B cell (primary cell): ENCODE measurements around the gene MALRD1. TPM values are rescaled to one million over a fixed set of nuclear protein-coding genes. Genes with fewer than 3 reads are reported as not detected.

ENCODE experiments used
- ATAC-seq: fragments of 200-7000 bp; cut with Tn5 transposase; one replicate; pipeline ENCODE4 v1.10.0; 2021; ENCODE audit warnings: low read depth, mild to moderate bottlenecking, moderate number of reproducible peaks, moderate library complexity
- CTCF ChIA-PET: fragments of 350-600 bp; sonication (Branson Sonifier 250); formaldehyde crosslinking; loops from one replicate; lab custom pipeline; 2021; ENCODE audit warnings: antibody characterized with exemption, inconsistent platforms; lab: Charles Lee
- POLR2A ChIA-PET: fragments of 350-600 bp; sonication (Branson Sonifier 250); formaldehyde crosslinking; loops from one replicate; lab custom pipeline; 2021; ENCODE audit warnings: antibody characterized with exemption; lab: Charles Lee
- DNase-seq: peaks from one replicate; pipeline ENCODE4 v3.0.0; 2013
- H2AFZ ChIP-seq: 2 replicates; pipeline ENCODE4 v1.6.1; 2012; ENCODE audit warnings: mild to moderate bottlenecking, low read depth, low read length; ENCODE audit not compliant: insufficient read depth, poor library complexity, severe bottlenecking
- H3K27ac ChIP-seq, 2 donors: 1 replicate in 1 of 2; 2 replicates in 1 of 2; pipeline ENCODE4 v1.5.1; 2012 to 2013; ENCODE audit warnings: low read length in 2 of 2, mild to moderate bottlenecking in 2 of 2, moderate library complexity in 1 of 2
- H3K27me3 ChIP-seq, 4 experiments: fragments of 200-600 bp in 1 of 4; sonication (generic) in 1 of 4; replicated peaks in 1 of 4; 1 replicate in 2 of 4; 2 replicates in 2 of 4; pipeline versions ENCODE4 v1.6.1 to v1.7.0; 2013 to 2016; ENCODE audit warnings: low read length in 3 of 4, mild to moderate bottlenecking in 2 of 4, mixed read lengths in 1 of 4, moderate library complexity in 1 of 4; ENCODE audit not compliant: insufficient read depth in 4 of 4, control insufficient read depth in 3 of 4; ENCODE audit errors: control extremely low read depth in 1 of 4
- H3K36me3 ChIP-seq, 2 experiments: replicated peaks in 1 of 2; 1 replicate in 1 of 2; 2 replicates in 1 of 2; pipeline versions ENCODE4 v1.6.1 to v1.7.1; 2013; ENCODE audit warnings: low read length in 1 of 2; ENCODE audit not compliant: insufficient read depth in 2 of 2, control insufficient read depth in 1 of 2; ENCODE audit errors: control extremely low read depth in 1 of 2, extremely low read depth in 1 of 2
- H3K4me1 ChIP-seq, 2 donors: fragments of 200-600 bp in 1 of 2; sonication (generic) in 1 of 2; 1 replicate in 1 of 2; 2 replicates in 1 of 2; pipeline versions ENCODE4 v1.5.1 to v1.6.1; 2013 to 2017; ENCODE audit warnings: low read length in 2 of 2; ENCODE audit not compliant: control insufficient read depth in 2 of 2, insufficient read depth in 2 of 2
- H3K4me2 ChIP-seq: replicated peaks from 2 replicates; pipeline ENCODE3; 2012; ENCODE audit warnings: mild to moderate bottlenecking, low read depth, low read length; ENCODE audit not compliant: poor library complexity, severe bottlenecking
- H3K4me3 ChIP-seq, 5 experiments: fragments of 200-600 bp in 1 of 5; sonication (generic) in 1 of 5; 1 replicate in 3 of 5; 2 replicates in 2 of 5; pipeline versions ENCODE4 v1.5.1 to v1.7.0; 2011 to 2016; ENCODE audit warnings: low read length in 4 of 5, mild to moderate bottlenecking in 4 of 5, low read depth in 2 of 5, control low read depth in 1 of 5, moderate library complexity in 1 of 5; ENCODE audit not compliant: insufficient read depth in 1 of 5; ENCODE audit errors: control extremely low read depth in 1 of 5, extremely low read depth in 1 of 5
- H3K79me2 ChIP-seq: fragments of 200-600 bp; sonication (generic); one replicate; pipeline ENCODE4 v1.6.0; 2016; ENCODE audit warnings: low read length; ENCODE audit not compliant: control insufficient read depth, insufficient read depth
- H3K9ac ChIP-seq: fragments of 200-600 bp; sonication (generic); 2 replicates; pipeline ENCODE4 v1.6.1; 2017; ENCODE audit warnings: mild to moderate bottlenecking, low read length, moderate library complexity
- H3K9me3 ChIP-seq, 3 donors: one replicate each; pipeline versions ENCODE4 v1.6.1 to v1.7.1; 2013; ENCODE audit warnings: low read length in 2 of 3; ENCODE audit not compliant: control insufficient read depth in 2 of 3, insufficient read depth in 1 of 3; ENCODE audit errors: control extremely low read depth in 1 of 3
- H4K20me1 ChIP-seq: 2 replicates; pipeline ENCODE4 v1.6.0; 2012; ENCODE audit warnings: mild to moderate bottlenecking, low read length; ENCODE audit not compliant: insufficient read depth, control insufficient read depth, poor library complexity, severe bottlenecking
- H3K27ac Mint-ChIP-seq: one replicate; pipeline ENCODE4 v1.8.0; 2021; ENCODE audit warnings: mixed read lengths
- H3K27me3 Mint-ChIP-seq: one replicate; pipeline ENCODE4 v1.8.0; 2021; ENCODE audit warnings: mixed read lengths
- H3K4me1 Mint-ChIP-seq: one replicate; pipeline ENCODE4 v1.8.0; 2021; ENCODE audit warnings: mixed read lengths
- H3K4me3 Mint-ChIP-seq: one replicate; pipeline ENCODE4 v1.8.0; 2021; ENCODE audit warnings: mixed read lengths
- H3K9me3 Mint-ChIP-seq: one replicate; pipeline ENCODE4 v1.8.0; 2022; ENCODE audit warnings: mixed read lengths; ENCODE audit not compliant: insufficient read depth
- EZH2 ChIP-seq: IDR thresholded peaks from 2 replicates; pipeline ENCODE4 v1.6.1; 2012; ENCODE audit warnings: borderline replicate concordance, low read depth, mild to moderate bottlenecking, moderate library complexity, low read length; ENCODE audit not compliant: insufficient read depth, poor library complexity, severe bottlenecking
- WGBS: methylation state at CpG from one replicate; pipeline ENCODE4 v1.1.5; 2013; ENCODE audit warnings: missing lambda C conversion rate; ENCODE audit not compliant: insufficient coverage; 5-methylcytosine and 5-hydroxymethylcytosine counted together
- intact Hi-C: fragments of 100-400 bp; cut with micrococcal nuclease; formaldehyde crosslinking; loops from one replicate; pipeline ENCODE4 v1.10.0; 2022
- polyA plus RNA-seq: library from polyadenylated mRNA; depleted of rRNA; stranded (reverse); fragments of >200 nt; gene quantifications from 2 replicates; pipeline ENCODE4 v1.2.3, GENCODE V29; 2012
- total RNA-seq, 2 donors: library from RNA; stranded (reverse); fragments of 120-200 nt in 1 of 2; gene quantifications; 1 replicate in 1 of 2; 2 replicates in 1 of 2; pipeline versions ENCODE4 v1.2.3 to v1.2.4, GENCODE V29; 2013 to 2022
- TF ChIP-seq, protein P1 (sequence below): fragments of 200-600 bp; IDR thresholded peaks from one replicate; pipeline ENCODE4 v1.8.0; 2022; ENCODE audit warnings: antibody characterized with exemption, mild to moderate bottlenecking

Gene MALRD1
- total and polyA plus RNA-seq, 2 donors (not counting 1 experiment from before 2014, with no cell fraction given) = not detected

DNA sequence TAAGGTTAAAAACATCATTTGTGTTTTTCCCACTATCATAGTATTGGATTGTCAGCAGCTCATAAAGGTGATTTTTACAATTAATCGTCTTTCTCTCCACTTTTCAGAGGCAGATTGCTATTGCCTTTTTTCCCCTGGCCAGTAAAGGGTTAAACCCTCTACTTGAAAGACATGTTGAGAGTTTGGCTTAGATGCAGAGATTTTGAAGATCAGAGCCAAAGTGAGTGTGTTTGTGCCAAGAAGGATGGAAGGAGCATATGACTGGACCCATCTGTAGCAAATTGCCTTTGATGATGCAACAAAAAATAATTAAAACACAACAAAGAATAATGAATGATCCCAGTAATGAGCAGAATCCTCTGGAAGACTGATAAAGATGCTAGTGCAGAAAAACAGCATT lies 373.1 kb downstream of the MALRD1 start:
- no peak overlapping the region for H3K9ac ChIP-seq
- ATAC-seq = no peak
- intact Hi-C loops = no loop called here
- Mint-ChIP-seq H3K4me1 (no peaks in the 10 kb centered on the region), H3K27me3 (no peaks in the 10 kb centered on the region), H3K4me3 (no peak overlapping the region), H3K9me3 (no peaks in the 10 kb centered on the region), H3K27ac (no peak overlapping the region)
- H3K27ac ChIP-seq = no peak overlapping the region
- no CpG with 5 or more reads among the region's 1 CpG for WGBS
- no peaks in the 10 kb centered on the region for H3K36me3 ChIP-seq
- H3K9me3 ChIP-seq = no peaks in the 10 kb centered on the region
- TF ChIP-seq EZH2 = no peak
- TF ChIP-seq, protein P1, sequence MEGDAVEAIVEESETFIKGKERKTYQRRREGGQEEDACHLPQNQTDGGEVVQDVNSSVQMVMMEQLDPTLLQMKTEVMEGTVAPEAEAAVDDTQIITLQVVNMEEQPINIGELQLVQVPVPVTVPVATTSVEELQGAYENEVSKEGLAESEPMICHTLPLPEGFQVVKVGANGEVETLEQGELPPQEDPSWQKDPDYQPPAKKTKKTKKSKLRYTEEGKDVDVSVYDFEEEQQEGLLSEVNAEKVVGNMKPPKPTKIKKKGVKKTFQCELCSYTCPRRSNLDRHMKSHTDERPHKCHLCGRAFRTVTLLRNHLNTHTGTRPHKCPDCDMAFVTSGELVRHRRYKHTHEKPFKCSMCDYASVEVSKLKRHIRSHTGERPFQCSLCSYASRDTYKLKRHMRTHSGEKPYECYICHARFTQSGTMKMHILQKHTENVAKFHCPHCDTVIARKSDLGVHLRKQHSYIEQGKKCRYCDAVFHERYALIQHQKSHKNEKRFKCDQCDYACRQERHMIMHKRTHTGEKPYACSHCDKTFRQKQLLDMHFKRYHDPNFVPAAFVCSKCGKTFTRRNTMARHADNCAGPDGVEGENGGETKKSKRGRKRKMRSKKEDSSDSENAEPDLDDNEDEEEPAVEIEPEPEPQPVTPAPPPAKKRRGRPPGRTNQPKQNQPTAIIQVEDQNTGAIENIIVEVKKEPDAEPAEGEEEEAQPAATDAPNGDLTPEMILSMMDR = no peak
- ChIA-PET CTCF (no interaction called here), POLR2A (no interaction called here)
- no peaks in the 10 kb centered on the region for H3K79me2 ChIP-seq
- no peak overlapping the region for H3K4me2 ChIP-seq
- no peak for DNase-seq
- no peak overlapping the region for H3K4me3 ChIP-seq
- H3K4me1 ChIP-seq = no peaks in the 10 kb centered on the region
- no peak overlapping the region for H2AFZ ChIP-seq
- no peaks in the 10 kb centered on the region for H3K27me3 ChIP-seq
- no peaks in the 10 kb centered on the region for H4K20me1 ChIP-seq

DNA sequence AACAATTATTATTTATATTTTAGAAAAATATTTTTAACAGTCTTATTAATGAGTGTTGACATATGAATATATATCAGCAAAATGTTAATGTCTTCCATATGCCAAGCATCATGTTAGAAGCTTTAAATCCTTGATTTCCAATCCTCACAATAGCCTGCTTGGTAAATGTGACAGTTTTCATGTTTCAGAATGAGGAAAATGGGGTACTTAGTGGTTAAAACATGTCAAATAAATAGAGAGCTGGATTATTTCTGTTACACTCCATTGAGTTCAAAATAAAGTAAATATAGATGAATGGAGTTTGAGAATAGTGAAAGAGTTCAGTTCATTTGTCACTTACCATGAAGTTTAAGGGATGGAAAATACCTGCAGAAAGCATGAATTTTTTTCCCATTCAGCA lies 377.4 kb downstream of the MALRD1 start:
- no peak for TF ChIP-seq EZH2
- TF ChIP-seq, protein P1 = no peak
- Mint-ChIP-seq H3K4me3 (no peak overlapping the region), H3K4me1 (no peaks in the 10 kb centered on the region), H3K9me3 (peaks cover 3% of the 10 kb centered on the region), H3K27ac (no peak overlapping the region), H3K27me3 (no peaks in the 10 kb centered on the region)
- Histone ChIP-seq H3K4me3 (no peak overlapping the region), H3K27ac (no peak overlapping the region), H3K9ac (no peak overlapping the region), H3K27me3 (no peaks in the 10 kb centered on the region), H2AFZ (no peak overlapping the region), H3K79me2 (no peaks in the 10 kb centered on the region), H4K20me1 (no peaks in the 10 kb centered on the region), H3K36me3 (no peaks in the 10 kb centered on the region), H3K9me3 (no peaks in the 10 kb centered on the region), H3K4me1 (no peaks in the 10 kb centered on the region), H3K4me2 (no peak overlapping the region)
- intact Hi-C loops = no loop called here
- ATAC-seq (no peak), DNase-seq (no peak)
- ChIA-PET POLR2A (no interaction called here), CTCF (no interaction called here)
